GM19043 (cell line): Measurements from ENCODE around the gene SPACDR.
"Not testable (repeated sequence)": the region's sequence is repeated elsewhere in the genome, so short reads cannot be mapped to it uniquely, and the experiment has no call there.

ENCODE experiments used
- ATAC-seq: cut with Tn5 transposase; IDR thresholded peaks from one replicate; pipeline ENCODE4 v1.9.1; 2021; ENCODE audit warnings: low read depth; ENCODE audit not compliant: unreplicated experiment

SPACDR gene

GRCh38 chr7:100467638-100468373, 3.7 kb upstream of the SPACDR start:
- ATAC-seq, result no peak

- no peak for ATAC-seq
These were observed 2.9 kb upstream of the SPACDR start for GRCh38 chr7:100466653-100467605.

GRCh38 chr7:100465702-100466311, 1.7 kb upstream of the SPACDR start:
- ATAC-seq, result no peak

- no peak for ATAC-seq
These were observed 1.2 kb upstream of the SPACDR start for GRCh38 chr7:100465299-100465698.

- ATAC-seq, result no peak
These were observed 731 bp upstream of the SPACDR start for GRCh38 chr7:100464791-100465190.

GRCh38 chr7:100457033-100457432, 7.0 kb downstream of the SPACDR start:
- no peak for ATAC-seq

- no peak for ATAC-seq
These were observed 7.5 kb downstream of the SPACDR start for GRCh38 chr7:100456562-100456961.

- no peak for ATAC-seq
These were observed 8.9 kb downstream of the SPACDR start for GRCh38 chr7:100455206-100455605.

- not testable (repeated sequence) for ATAC-seq
These were observed 10.2 kb downstream of the SPACDR start for GRCh38 chr7:100453854-100454253.

- ATAC-seq, result no peak
These were observed 11.5 kb downstream of the SPACDR start for GRCh38 chr7:100452513-100452912.

- ATAC-seq, result no peak
These were observed 14.8 kb downstream of the SPACDR start for GRCh38 chr7:100449190-100449795.

- ATAC-seq, result not testable (repeated sequence)
These were observed 16.7 kb downstream of the SPACDR start for GRCh38 chr7:100447363-100447762.

GRCh38 chr7:100446040-100446439, 18.0 kb downstream of the SPACDR start:
- ATAC-seq, result no peak

- no peak for ATAC-seq
These were observed 19.5 kb downstream of the SPACDR start for GRCh38 chr7:100444311-100445278.

- ATAC-seq, result no peak
These were observed 20.8 kb downstream of the SPACDR start for GRCh38 chr7:100443096-100443840.

GRCh38 chr7:100441641-100442535, 22.2 kb downstream of the SPACDR start:
- ATAC-seq, result no peak

- not testable (repeated sequence) for ATAC-seq
These were observed 24.8 kb downstream of the SPACDR start for GRCh38 chr7:100439244-100439643.

GRCh38 chr7:100438731-100439130, 25.3 kb downstream of the SPACDR start:
- ATAC-seq, result not testable (repeated sequence)
